H9 (cell line): ENCODE results near the gene LYSMD3. TPM values are rescaled to one million over a fixed set of nuclear protein-coding genes. Genes with fewer than 3 reads are reported as not detected.
A peak's percentile ranks its signal among the peaks of the same experiment; 100 is the strongest.

ENCODE experiments used
- DNase-seq: peaks from one replicate; pipeline ENCODE4 v3.0.0-alpha.2; 2017
- H2AFZ ChIP-seq: one replicate; pipeline ENCODE4 v1.6.1; 2013; ENCODE audit warnings: mild to moderate bottlenecking, low read length, control low read depth, moderate library complexity
- H2AK5ac ChIP-seq: 2 replicates; pipeline ENCODE4 v1.6.1; 2013; ENCODE audit warnings: low read length, control low read depth, mixed read lengths; ENCODE audit not compliant: insufficient read length
- H2BK120ac ChIP-seq: one replicate; pipeline ENCODE4 v1.6.1; 2013; ENCODE audit warnings: low read depth, mild to moderate bottlenecking, low read length, control low read depth, inconsistent platforms; ENCODE audit not compliant: poor library complexity, severe bottlenecking
- H2BK12ac ChIP-seq: 2 replicates; pipeline ENCODE4 v1.6.1; 2013; ENCODE audit warnings: low read length, control low read depth, mixed read lengths, low read depth; ENCODE audit not compliant: insufficient read length
- H2BK15ac ChIP-seq: 2 replicates; pipeline ENCODE4 v1.6.1; 2013; ENCODE audit warnings: low read depth, low read length, control low read depth
- H2BK20ac ChIP-seq: one replicate; pipeline ENCODE4 v1.6.1; 2013; ENCODE audit warnings: low read depth, mild to moderate bottlenecking, low read length, control low read depth, inconsistent platforms; ENCODE audit not compliant: poor library complexity, severe bottlenecking
- H2BK5ac ChIP-seq: 2 replicates; pipeline ENCODE4 v1.6.1; 2013; ENCODE audit warnings: low read length, control low read depth, mixed read lengths; ENCODE audit not compliant: insufficient read length
- H3K14ac ChIP-seq: 2 replicates; pipeline ENCODE4 v1.6.1; 2013; ENCODE audit warnings: low read length, control low read depth; ENCODE audit not compliant: insufficient read depth
- H3K18ac ChIP-seq: 2 replicates; pipeline ENCODE4 v1.6.1; 2013; ENCODE audit warnings: low read depth, mild to moderate bottlenecking, mixed read lengths, low read length, control low read depth; ENCODE audit not compliant: insufficient read length
- H3K23ac ChIP-seq: 2 replicates; pipeline ENCODE4 v1.6.1; 2013; ENCODE audit warnings: low read length, control low read depth, mixed read lengths, low read depth; ENCODE audit not compliant: insufficient read length
- H3K23me2 ChIP-seq: 2 replicates; pipeline ENCODE4 v1.6.1; 2013; ENCODE audit warnings: low read depth, mild to moderate bottlenecking, mixed read lengths, low read length, control low read depth; ENCODE audit not compliant: insufficient read length, poor library complexity, severe bottlenecking
- H3K27ac ChIP-seq: 2 replicates; pipeline ENCODE4 v1.5.1; 2013; ENCODE audit warnings: low read length, control low read depth, mixed read lengths, low read depth; ENCODE audit not compliant: insufficient read length
- H3K27me3 ChIP-seq: 2 replicates; pipeline ENCODE4 v1.6.1; 2013; ENCODE audit warnings: low read length, control low read depth, inconsistent platforms; ENCODE audit not compliant: insufficient read depth
- H3K4ac ChIP-seq: 2 replicates; pipeline ENCODE4 v1.6.1; 2013; ENCODE audit warnings: low read depth, mild to moderate bottlenecking, control low read depth, inconsistent platforms, low read length, moderate library complexity
- H3K4me1 ChIP-seq: 2 replicates; pipeline ENCODE4 v1.6.1; 2013; ENCODE audit warnings: low read length, control low read depth, inconsistent platforms; ENCODE audit not compliant: insufficient read depth
- H3K4me2 ChIP-seq: 2 replicates; pipeline ENCODE4 v1.6.1; 2013; ENCODE audit warnings: low read length, control low read depth, mixed read lengths; ENCODE audit not compliant: insufficient read length, insufficient read depth
- H3K56ac ChIP-seq: 2 replicates; pipeline ENCODE4 v1.6.1; 2013; ENCODE audit warnings: low read depth, mild to moderate bottlenecking, mixed read lengths, low read length, control low read depth; ENCODE audit not compliant: insufficient read length
- H3K79me1 ChIP-seq: 2 replicates; pipeline ENCODE4 v1.6.1; 2013; ENCODE audit warnings: low read depth, mild to moderate bottlenecking, moderate library complexity, low read length, control low read depth, inconsistent platforms; ENCODE audit not compliant: insufficient read depth, poor library complexity, severe bottlenecking
- H3K79me2 ChIP-seq: 2 replicates; pipeline ENCODE4 v1.6.1; 2013; ENCODE audit warnings: low read length, control low read depth, inconsistent platforms; ENCODE audit not compliant: insufficient read depth
- H3K9ac ChIP-seq: 2 replicates; pipeline ENCODE4 v1.6.1; 2013; ENCODE audit warnings: low read length, control low read depth, mixed read lengths; ENCODE audit not compliant: insufficient read length; ENCODE audit errors: extremely low read depth
- H3K9me3 ChIP-seq: one replicate; pipeline ENCODE4 v1.6.1; 2013; ENCODE audit warnings: low read depth, low read length, inconsistent platforms; ENCODE audit not compliant: control insufficient read depth
- H3T11ph ChIP-seq: one replicate; pipeline ENCODE4 v1.6.1; 2013; ENCODE audit warnings: mild to moderate bottlenecking, low read length, control low read depth, inconsistent platforms
- H4K20me1 ChIP-seq: one replicate; pipeline ENCODE4 v1.6.1; 2013; ENCODE audit not compliant: control insufficient read depth, insufficient read length, insufficient read depth
- H4K5ac ChIP-seq: 2 replicates; pipeline ENCODE4 v1.6.1; 2013; ENCODE audit warnings: low read depth, mild to moderate bottlenecking, mixed read lengths, low read length, control low read depth; ENCODE audit not compliant: insufficient read length
- H4K8ac ChIP-seq: replicated peaks from 2 replicates; pipeline ENCODE4 v1.6.1; 2013; ENCODE audit warnings: low read length, control low read depth, mixed read lengths, low read depth; ENCODE audit not compliant: insufficient read length
- H4K91ac ChIP-seq: 2 replicates; pipeline ENCODE4 v1.6.1; 2013; ENCODE audit warnings: low read depth, mild to moderate bottlenecking, moderate library complexity, mixed read lengths, low read length, control low read depth; ENCODE audit not compliant: insufficient read length
- H3K27ac Mint-ChIP-seq, 3 experiments: 2 replicates in 2 of 3; 3 replicates in 1 of 3; pipeline ENCODE4 v1.8.0; 2020 to 2021; ENCODE audit warnings: mixed read lengths in 3 of 3, mild to moderate bottlenecking in 1 of 3, moderate library complexity in 1 of 3
- H3K27me3 Mint-ChIP-seq: 2 replicates; pipeline ENCODE4 v1.8.0; 2021; ENCODE audit warnings: low read depth, mild to moderate bottlenecking, moderate library complexity, mixed read lengths
- H3K36me3 Mint-ChIP-seq, 3 experiments: 2 replicates in 2 of 3; 3 replicates in 1 of 3; pipeline ENCODE4 v1.8.0; 2020 to 2021; ENCODE audit warnings: low read depth in 3 of 3, mixed read lengths in 3 of 3; ENCODE audit not compliant: insufficient read depth in 1 of 3
- H3K4me1 Mint-ChIP-seq, 2 experiments: 2 replicates each; pipeline ENCODE4 v1.8.0; 2020; ENCODE audit warnings: mixed read lengths in 2 of 2
- H3K4me3 Mint-ChIP-seq, 2 experiments: 2 replicates in 1 of 2; 3 replicates in 1 of 2; pipeline ENCODE4 v1.8.0; 2020 to 2021; ENCODE audit warnings: mild to moderate bottlenecking in 2 of 2, mixed read lengths in 2 of 2, moderate library complexity in 1 of 2
- H3K9me3 Mint-ChIP-seq, 2 experiments: 2 replicates in 1 of 2; 3 replicates in 1 of 2; pipeline ENCODE4 v1.8.0; 2020; ENCODE audit warnings: mild to moderate bottlenecking in 2 of 2, mixed read lengths in 2 of 2, moderate library complexity in 1 of 2
- CTCF ChIP-seq: fragments of 200-600 bp; sonication (generic); conservative IDR thresholded peaks from 3 replicates; pipeline ENCODE4 v1.8.0; 2021; ENCODE audit warnings: antibody characterized with exemption, mild to moderate bottlenecking
- WGBS: extraction: QIAGEN DNeasy Blood & Tissue Kit; methylation state at CpG from one replicate; pipeline ENCODE4 v1.1.7; 2013; ENCODE audit warnings: missing lambda C conversion rate, low lambda C conversion rate, mixed read lengths; ENCODE audit not compliant: insufficient read length; ENCODE audit errors: extremely low coverage; 5-methylcytosine and 5-hydroxymethylcytosine counted together
- total RNA-seq: library from RNA; stranded (reverse); gene quantifications from 2 replicates; pipeline ENCODE4 v1.2.1, GENCODE V29; 2021

LYSMD3 gene
- total RNA-seq, 1 experiment from 2014 or later: 14.0 TPM

GRCh38 chr5:90477073-90477472 is 52.3 kb downstream of the LYSMD3 start:
- peak; percentile 41; the same call in 2 of the 3 replicates for TF ChIP-seq CTCF
- H3K27ac ChIP-seq: peak overlapping the region; percentile 64
- H2AK5ac ChIP-seq: no peak overlapping the region
- no peak overlapping the region for H2AFZ ChIP-seq
- no peak overlapping the region for H2BK120ac ChIP-seq
- H3K9me3 ChIP-seq: no peaks in the 10 kb centered on the region
- Mint-ChIP-seq H3K9me3 (no peaks in the 10 kb centered on the region), H3K4me1 (peaks cover 47 to 55% of the 10 kb centered on the region in 2 experiments), H3K4me3 (peak overlapping the region; percentile 93 to 98), H3K27me3 (no peaks in the 10 kb centered on the region; the same call in 1 of the 2 replicates), H3K27ac (peak overlapping the region; percentile 74 to 96 (median 84)), H3K36me3 (peaks cover 0 to 21% (median 18%) of the 10 kb centered on the region in 3 experiments; a peak in 5 of 7 replicates)
- no peak overlapping the region for H3K9ac ChIP-seq
- no peak overlapping the region for H2BK12ac ChIP-seq
- no peak overlapping the region for H3K56ac ChIP-seq
- H3K23ac ChIP-seq: no peak overlapping the region
- no peak overlapping the region for H2BK20ac ChIP-seq
- no peak overlapping the region for H2BK15ac ChIP-seq
- H3T11ph ChIP-seq: no peak overlapping the region
- H3K4ac ChIP-seq: no peak overlapping the region
- H3K23me2 ChIP-seq: peaks cover 12% of the 10 kb centered on the region
- no peak overlapping the region for H3K18ac ChIP-seq
- H3K14ac ChIP-seq: no peak overlapping the region
- H4K8ac ChIP-seq: no peak overlapping the region
- H3K4me1 ChIP-seq: peaks cover 10% of the 10 kb centered on the region; the same call in 1 of the 2 replicates
- WGBS: no CpG with 5 or more reads among the region's 2 CpGs
- no peak overlapping the region for H4K91ac ChIP-seq
- no peaks in the 10 kb centered on the region for H3K27me3 ChIP-seq
- no peak overlapping the region for H4K5ac ChIP-seq
- no peaks in the 10 kb centered on the region for H4K20me1 ChIP-seq
- peaks cover 19% of the 10 kb centered on the region; the same call in 1 of the 2 replicates for H3K79me2 ChIP-seq
- no peaks in the 10 kb centered on the region for H3K79me1 ChIP-seq
- peak overlapping the region; percentile 69 for H3K4me2 ChIP-seq
- DNase-seq: peak; percentile 85
- no peak overlapping the region for H2BK5ac ChIP-seq
